HFF-Myc (cell line): ENCODE data around the gene STOML2.

Source experiments
- DNase-seq: peaks from one replicate; pipeline ENCODE4 v3.0.0-alpha.2; 2011; ENCODE audit warnings: low read depth; ENCODE audit errors: extremely low read depth
- H3K4me3 ChIP-seq: replicated peaks from 2 replicates; pipeline ENCODE4 v1.5.1; 2011; ENCODE audit warnings: low read depth, mild to moderate bottlenecking, control low read depth, low read length
- TF ChIP-seq, protein P1 (sequence below): IDR thresholded peaks from 2 replicates; pipeline ENCODE4 v1.5.1; 2012; ENCODE audit warnings: mild to moderate bottlenecking, low read depth, low read length, control low read depth; ENCODE audit errors: missing control alignments

Gene STOML2

DNA sequence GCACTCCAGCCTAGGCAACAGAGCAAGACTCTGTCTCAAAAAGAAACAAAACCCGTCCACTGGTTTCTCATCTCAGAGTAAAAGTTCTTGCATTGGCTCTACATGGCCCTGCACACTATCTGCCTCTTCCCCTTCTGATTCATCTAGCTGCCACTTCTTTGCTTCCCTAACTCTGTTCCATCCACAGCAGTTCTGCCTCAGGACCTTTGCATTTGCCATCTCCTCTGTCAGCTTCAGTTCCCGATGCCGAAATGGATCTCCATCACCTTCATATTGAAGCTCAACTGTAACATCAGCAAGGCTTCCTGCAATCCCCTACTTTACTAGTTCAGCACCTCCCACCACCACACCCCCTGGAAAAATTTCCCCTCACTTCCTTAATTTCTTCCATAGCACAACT lies 5.4 kb downstream of the STOML2 start:
- H3K4me3 ChIP-seq: no peak overlapping the region
- TF ChIP-seq, protein P1, sequence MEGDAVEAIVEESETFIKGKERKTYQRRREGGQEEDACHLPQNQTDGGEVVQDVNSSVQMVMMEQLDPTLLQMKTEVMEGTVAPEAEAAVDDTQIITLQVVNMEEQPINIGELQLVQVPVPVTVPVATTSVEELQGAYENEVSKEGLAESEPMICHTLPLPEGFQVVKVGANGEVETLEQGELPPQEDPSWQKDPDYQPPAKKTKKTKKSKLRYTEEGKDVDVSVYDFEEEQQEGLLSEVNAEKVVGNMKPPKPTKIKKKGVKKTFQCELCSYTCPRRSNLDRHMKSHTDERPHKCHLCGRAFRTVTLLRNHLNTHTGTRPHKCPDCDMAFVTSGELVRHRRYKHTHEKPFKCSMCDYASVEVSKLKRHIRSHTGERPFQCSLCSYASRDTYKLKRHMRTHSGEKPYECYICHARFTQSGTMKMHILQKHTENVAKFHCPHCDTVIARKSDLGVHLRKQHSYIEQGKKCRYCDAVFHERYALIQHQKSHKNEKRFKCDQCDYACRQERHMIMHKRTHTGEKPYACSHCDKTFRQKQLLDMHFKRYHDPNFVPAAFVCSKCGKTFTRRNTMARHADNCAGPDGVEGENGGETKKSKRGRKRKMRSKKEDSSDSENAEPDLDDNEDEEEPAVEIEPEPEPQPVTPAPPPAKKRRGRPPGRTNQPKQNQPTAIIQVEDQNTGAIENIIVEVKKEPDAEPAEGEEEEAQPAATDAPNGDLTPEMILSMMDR: no peak
- no peak for DNase-seq

DNA sequence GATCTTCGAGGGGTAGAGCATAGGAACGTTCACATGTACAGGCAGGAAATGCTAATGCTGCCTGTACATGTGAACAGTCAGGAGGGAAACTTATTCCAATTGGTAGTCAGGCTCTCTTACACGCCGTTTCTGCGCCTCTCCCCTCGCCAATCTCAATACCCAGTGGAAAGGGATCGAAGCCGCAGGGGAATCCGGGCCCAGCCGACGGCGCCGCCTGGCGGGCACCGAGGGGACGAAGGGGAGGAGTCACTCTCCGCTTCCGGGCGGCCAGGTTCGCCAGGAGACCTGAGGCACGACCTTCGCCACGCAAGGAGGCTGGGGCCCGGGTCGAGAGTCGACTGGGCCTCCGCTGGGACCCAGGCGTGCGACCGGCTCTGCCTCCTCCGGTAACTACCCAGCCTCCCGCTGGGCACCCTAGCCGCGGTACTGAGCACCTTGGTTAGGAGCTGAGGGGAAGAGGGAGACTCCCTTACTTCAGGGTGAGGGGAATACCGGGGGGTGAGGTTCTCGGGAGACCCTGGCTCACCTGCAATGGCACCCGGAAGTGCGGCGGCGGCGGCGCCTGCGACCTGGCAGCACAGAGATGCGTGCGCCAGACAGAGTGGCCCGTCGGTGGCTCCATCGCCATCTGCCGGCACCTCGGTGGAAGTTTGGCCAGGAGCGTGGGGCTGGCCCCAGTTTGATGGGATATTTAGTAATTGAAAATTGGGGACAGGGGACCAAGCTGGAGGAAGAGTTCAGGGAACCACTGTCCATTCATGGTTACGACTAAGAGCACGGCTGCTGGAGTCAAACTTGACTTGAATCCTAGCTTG lies 6.7 kb downstream of the STOML2 start, which contains the start of gene PIGO:
Gene PIGO, minus strand, starts transcription at position 557 of the 815 bp plus-strand sequence. CDS start 1,026 bp downstream, outside the sequence.
- H3K4me3 ChIP-seq: peak within 1 kb of the TSS; percentile 93
- TF ChIP-seq, protein P1: peak; percentile 72
- DNase-seq: no peak

DNA sequence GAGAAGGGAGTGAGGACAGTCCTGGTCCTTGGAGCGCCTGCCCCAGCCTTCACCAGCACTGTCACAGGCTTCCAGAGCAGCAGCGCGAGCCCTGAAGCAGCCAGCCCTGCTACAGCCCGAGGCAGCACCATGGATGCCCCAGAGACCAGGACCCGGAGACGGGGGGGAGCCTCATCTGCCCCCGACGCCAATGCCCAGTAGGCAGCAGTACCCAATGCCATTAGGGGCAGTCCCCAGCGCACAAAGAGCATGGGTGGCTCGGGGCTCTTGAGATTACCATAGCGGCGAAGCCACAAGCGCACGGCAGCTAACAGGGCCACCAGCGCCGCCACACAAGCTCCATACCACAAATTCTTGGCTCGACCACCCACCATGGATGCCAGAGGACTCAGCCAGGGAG lies 11.4 kb downstream of the STOML2 start:
- DNase-seq: no peak
- TF ChIP-seq, protein P1: no peak

DNA sequence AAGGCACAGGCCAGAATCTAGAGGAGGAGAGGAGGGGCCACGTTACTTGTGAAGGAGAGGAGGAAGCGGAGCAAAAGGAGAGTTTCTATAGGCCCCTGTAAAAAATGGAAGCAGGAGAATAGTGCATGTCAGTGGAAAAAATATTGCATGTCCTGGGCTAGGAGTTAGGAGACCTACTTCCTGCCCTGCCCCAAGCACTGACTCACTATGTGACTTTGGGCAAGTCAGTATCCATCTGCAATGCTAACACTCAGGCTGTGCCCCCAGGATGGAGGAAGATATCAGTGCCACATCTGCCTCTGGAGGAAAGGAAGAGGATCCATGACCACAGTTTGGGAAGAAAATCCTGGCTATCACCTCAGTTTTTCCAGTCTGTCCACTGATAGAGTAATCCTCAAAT lies 13.5 kb downstream of the STOML2 start:
- H3K4me3 ChIP-seq: no peak overlapping the region
- no peak for DNase-seq
- TF ChIP-seq, protein P1: no peak

More for the DNA sequence above, 11.4 kb downstream of the STOML2 start:
- H3K4me3 ChIP-seq: no peak overlapping the region

DNA sequence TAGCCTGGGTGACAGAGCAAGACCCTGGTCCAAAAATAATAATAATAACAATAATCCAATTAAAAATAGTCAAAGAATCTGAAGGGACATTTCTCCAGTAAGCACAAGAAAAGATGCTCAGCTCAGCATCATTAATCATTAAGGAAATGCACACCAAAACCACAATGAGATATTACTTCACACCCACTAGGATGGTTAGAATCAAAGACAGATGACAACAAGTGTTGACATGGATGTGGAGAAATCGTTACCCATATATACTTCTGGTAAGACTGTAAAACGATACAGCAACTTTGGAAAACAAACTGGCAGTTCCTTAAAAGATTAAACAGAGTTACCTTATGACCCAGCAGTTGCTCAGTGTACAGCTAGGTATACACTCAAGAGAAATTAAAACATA lies 17.9 kb downstream of the STOML2 start:
- H3K4me3 ChIP-seq: no peak overlapping the region
- TF ChIP-seq, protein P1: no peak
- no peak for DNase-seq

DNA sequence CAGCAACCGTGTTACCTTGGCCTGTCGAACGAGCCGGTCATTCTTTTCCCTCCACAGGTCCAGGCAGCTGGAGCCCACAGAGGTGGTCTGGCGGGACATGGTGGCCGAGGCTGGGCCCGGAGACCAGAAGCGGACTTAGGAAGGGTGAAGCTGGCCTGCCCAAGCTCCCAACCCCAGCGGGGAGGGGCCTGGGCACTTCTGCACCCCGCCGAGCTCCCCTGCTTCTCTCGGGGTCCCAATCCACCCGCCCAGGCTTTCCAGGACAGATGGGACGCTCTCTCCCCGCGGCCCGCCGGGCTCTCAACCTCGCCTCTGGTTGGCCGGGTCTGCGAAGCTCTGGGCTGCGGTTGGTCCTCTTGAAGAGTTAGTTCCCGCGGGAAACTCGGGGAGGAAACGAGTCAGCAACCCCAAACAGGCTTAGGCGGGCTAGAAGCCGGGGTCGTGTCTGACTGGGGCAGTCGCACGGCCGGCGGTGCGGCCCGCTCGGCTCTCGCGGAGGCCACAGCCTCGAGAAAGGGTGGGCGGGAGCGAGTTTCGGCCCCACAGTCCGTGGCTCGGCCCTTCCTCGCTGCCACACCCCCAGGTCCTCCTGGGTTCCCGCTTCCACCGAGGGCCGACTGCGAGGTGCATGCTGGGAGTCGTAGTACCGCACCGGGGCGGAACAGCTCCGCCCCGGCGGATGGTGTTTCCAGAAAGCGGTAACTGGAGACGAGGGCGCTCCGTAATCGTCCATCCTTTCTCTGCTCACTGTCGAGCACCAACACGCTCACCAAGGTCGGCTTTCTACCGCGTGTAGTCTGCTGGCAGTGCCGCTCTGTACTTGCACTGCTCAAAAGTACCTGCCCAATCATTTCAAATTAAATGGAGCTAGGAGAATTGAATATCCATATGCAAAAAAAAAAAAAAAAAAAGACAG lies 23.2 kb downstream of the STOML2 start, which contains the start of gene FANCG:
Gene FANCG, minus strand, starts transcription at position 517 of the 916 bp plus-strand sequence. Its CDS starts 418 bp downstream, at position 99.
- DNase-seq: peak; percentile 81
- H3K4me3 ChIP-seq: peak within 1 kb of the TSS; percentile 83
- TF ChIP-seq, protein P1: no peak
